ENCODE measurements around the gene TTLL10.

- TF ChIP-seq BHLHE40 (IDR thresholded peaks at IDR 0.05; ENCODE audit: borderline replicate concordance) (no peak), PKNOX1 (IDR thresholded peaks at IDR 0.05) (no peak), FOXM1 (IDR thresholded peaks at IDR 0.05; ENCODE audit: borderline replicate concordance) (no peak), ELF4 (IDR thresholded peaks at IDR 0.05) (no peak), NFRKB (IDR thresholded peaks at IDR 0.05) (no peak), SUZ12 (IDR thresholded peaks at IDR 0.05) (no peak), FOXK2 (IDR thresholded peaks at IDR 0.05) (no peak)
Observed at GRCh38 chr1:1179346-1179982, 5.8 kb downstream of the TTLL10 start.

Measured in HEK293T (cell line).